ENCODE data around the gene RS1.

The RS1 gene

DNA sequence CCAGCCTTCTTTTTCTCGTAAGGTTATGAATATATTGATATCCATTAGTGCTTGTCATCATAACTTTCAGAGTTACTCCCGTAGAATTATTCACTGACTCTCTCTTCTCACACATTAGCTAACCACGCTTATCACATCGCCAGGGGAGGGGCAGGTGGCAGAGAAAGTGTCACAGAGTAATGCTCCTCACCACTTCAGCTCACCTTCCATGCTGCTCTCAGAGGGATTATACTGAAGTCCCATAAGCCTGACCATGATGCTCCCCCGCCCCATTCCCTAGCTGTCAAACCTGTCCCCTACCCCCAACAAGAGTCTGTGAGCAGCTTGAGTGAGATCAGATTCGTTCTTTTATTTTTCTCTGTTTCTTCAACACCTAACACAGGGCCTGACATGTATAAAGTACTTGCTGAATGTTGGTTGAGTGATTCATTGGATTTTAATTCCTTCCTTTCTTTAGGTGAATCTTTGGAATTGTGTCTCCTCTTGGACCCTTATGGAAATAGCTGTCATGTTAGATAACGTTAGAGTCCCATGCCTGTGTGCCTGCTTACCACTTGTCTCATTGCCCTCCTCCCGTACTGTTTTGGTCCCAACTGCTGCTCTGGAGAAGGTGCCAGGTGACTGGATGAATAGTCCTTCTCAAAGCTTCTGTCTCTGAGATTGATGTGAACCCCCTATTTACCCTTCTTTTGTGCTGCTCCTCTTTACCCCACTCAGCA is 55.1 kb downstream of the RS1 start:
- Histone ChIP-seq H3F3A (ENCODE audit: insufficient read depth) (no peaks in the 10 kb centered on the region), H4K20me1 (ENCODE audit: low read depth, low read length) (no peaks in the 10 kb centered on the region), H2AFZ (ENCODE audit: low read depth, low read length, severe bottlenecking) (no peak overlapping the region), H3K9me2 (replicated peaks; ENCODE audit: insufficient read depth, low read length) (no peaks in the 10 kb centered on the region), H3K4me2 (ENCODE audit: low read depth, low read length, poor library complexity, severe bottlenecking) (no peak overlapping the region), H3K4me3 (ENCODE audit: insufficient read depth, low read length, poor library complexity, severe bottlenecking) (no peak overlapping the region), H3K79me2 (ENCODE audit: insufficient read depth, low read length) (no peaks in the 10 kb centered on the region), H3K27ac (ENCODE audit: low read depth, low read length) (no peak overlapping the region), H3K9me3 (ENCODE audit: insufficient read depth, low read length) (no peaks in the 10 kb centered on the region), H3K27me3 (ENCODE audit: low read length) (no peaks in the 10 kb centered on the region), H3K36me3 (ENCODE audit: low read length) (no peaks in the 10 kb centered on the region), H3K9ac (ENCODE audit: low read length) (no peak overlapping the region)
- TF ChIP-seq EZH2phosphoT487 (conservative IDR thresholded peaks at IDR 0.05; ENCODE audit: low read length): no peak
- TF ChIP-seq, protein P1, sequence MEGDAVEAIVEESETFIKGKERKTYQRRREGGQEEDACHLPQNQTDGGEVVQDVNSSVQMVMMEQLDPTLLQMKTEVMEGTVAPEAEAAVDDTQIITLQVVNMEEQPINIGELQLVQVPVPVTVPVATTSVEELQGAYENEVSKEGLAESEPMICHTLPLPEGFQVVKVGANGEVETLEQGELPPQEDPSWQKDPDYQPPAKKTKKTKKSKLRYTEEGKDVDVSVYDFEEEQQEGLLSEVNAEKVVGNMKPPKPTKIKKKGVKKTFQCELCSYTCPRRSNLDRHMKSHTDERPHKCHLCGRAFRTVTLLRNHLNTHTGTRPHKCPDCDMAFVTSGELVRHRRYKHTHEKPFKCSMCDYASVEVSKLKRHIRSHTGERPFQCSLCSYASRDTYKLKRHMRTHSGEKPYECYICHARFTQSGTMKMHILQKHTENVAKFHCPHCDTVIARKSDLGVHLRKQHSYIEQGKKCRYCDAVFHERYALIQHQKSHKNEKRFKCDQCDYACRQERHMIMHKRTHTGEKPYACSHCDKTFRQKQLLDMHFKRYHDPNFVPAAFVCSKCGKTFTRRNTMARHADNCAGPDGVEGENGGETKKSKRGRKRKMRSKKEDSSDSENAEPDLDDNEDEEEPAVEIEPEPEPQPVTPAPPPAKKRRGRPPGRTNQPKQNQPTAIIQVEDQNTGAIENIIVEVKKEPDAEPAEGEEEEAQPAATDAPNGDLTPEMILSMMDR (IDR thresholded peaks at IDR 0.05; ENCODE audit: insufficient read depth, low read length, poor library complexity, severe bottlenecking): no peak

DNA sequence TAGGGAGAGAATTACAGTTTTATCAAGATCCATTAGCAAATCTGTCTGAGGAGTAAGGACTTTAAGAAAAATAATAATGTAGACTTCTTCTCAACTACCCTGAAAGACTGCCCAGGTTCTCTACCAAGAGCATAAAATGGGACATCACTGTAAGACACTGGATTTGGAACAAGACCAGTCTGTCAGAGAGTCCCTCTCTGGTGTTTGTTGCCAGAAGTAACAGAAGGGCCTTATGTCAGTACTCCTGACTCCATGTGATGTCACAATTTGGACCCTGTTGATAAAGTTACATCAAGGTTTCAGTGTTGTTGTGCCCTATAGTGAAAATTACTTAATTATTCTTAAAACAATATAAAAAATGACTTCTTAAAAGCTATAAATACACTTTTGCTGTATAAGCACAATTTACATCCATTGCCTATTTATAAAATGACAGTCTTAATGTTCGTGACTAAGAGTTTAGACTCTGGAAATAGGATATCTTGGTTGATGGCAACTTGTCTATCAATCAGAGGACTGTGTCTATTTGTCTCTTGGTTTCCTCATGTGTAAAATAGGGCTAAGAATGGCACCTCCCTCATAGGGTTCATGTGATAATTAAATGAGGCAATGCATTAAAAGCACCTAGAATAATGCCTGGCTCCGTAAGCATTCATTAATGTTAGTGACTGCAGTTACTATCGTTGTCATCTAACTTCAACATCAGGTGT is 57.8 kb downstream of the RS1 start:
- Histone ChIP-seq H2AFZ (ENCODE audit: low read depth, low read length, severe bottlenecking) (no peak overlapping the region), H3K79me2 (ENCODE audit: insufficient read depth, low read length) (no peaks in the 10 kb centered on the region), H3K9me2 (replicated peaks; ENCODE audit: insufficient read depth, low read length) (no peaks in the 10 kb centered on the region), H4K20me1 (ENCODE audit: low read depth, low read length) (no peaks in the 10 kb centered on the region), H3F3A (ENCODE audit: insufficient read depth) (no peaks in the 10 kb centered on the region), H3K4me2 (ENCODE audit: low read depth, low read length, poor library complexity, severe bottlenecking) (no peak overlapping the region), H3K9me3 (ENCODE audit: insufficient read depth, low read length) (no peaks in the 10 kb centered on the region), H3K27me3 (ENCODE audit: low read length) (no peaks in the 10 kb centered on the region), H3K27ac (ENCODE audit: low read depth, low read length) (no peak overlapping the region), H3K9ac (ENCODE audit: low read length) (no peak overlapping the region), H3K36me3 (ENCODE audit: low read length) (no peaks in the 10 kb centered on the region), H3K4me3 (ENCODE audit: insufficient read depth, low read length, poor library complexity, severe bottlenecking) (no peak overlapping the region)
- no peak for TF ChIP-seq EZH2phosphoT487 (conservative IDR thresholded peaks at IDR 0.05; ENCODE audit: low read length)
- TF ChIP-seq, protein P1 (IDR thresholded peaks at IDR 0.05; ENCODE audit: insufficient read depth, low read length, poor library complexity, severe bottlenecking): no peak

DNA sequence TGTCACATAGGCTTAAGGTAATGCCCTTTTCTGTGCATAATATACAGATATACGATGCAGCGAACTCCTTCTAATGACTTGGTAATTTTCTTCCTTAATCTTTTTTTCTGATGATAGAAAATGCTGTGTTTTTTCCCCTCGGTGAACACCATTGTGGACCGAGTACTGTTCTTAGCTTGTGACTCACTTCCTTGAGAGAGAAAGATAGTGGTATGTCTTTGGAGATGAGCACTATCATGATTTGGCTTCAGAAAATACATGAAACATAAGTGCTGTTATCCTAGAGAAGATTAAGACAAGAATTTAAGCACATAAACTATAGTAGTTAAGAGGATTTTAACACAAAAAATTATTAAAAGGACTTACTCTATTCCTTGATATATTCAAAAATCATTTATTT is 63.9 kb downstream of the RS1 start:
- Histone ChIP-seq H3K9me3 (ENCODE audit: insufficient read depth, low read length) (no peaks in the 10 kb centered on the region), H3F3A (ENCODE audit: insufficient read depth) (no peaks in the 10 kb centered on the region), H3K4me2 (ENCODE audit: low read depth, low read length, poor library complexity, severe bottlenecking) (no peak overlapping the region), H2AFZ (ENCODE audit: low read depth, low read length, severe bottlenecking) (no peak overlapping the region), H3K9me2 (replicated peaks; ENCODE audit: insufficient read depth, low read length) (no peaks in the 10 kb centered on the region), H3K9ac (ENCODE audit: low read length) (no peak overlapping the region), H3K36me3 (ENCODE audit: low read length) (no peaks in the 10 kb centered on the region), H4K20me1 (ENCODE audit: low read depth, low read length) (no peaks in the 10 kb centered on the region), H3K4me3 (ENCODE audit: insufficient read depth, low read length, poor library complexity, severe bottlenecking) (no peak overlapping the region), H3K79me2 (ENCODE audit: insufficient read depth, low read length) (no peaks in the 10 kb centered on the region), H3K27me3 (ENCODE audit: low read length) (no peaks in the 10 kb centered on the region), H3K27ac (ENCODE audit: low read depth, low read length) (no peak overlapping the region)
- no peak for TF ChIP-seq EZH2phosphoT487 (conservative IDR thresholded peaks at IDR 0.05; ENCODE audit: low read length)
- TF ChIP-seq, protein P1 (IDR thresholded peaks at IDR 0.05; ENCODE audit: insufficient read depth, low read length, poor library complexity, severe bottlenecking): no peak

All from SU-DHL-6 (cell line).